Keratinocyte (primary cell): ENCODE data around the gene CMSS1. TPM values are rescaled to one million over a fixed set of nuclear protein-coding genes. Genes with fewer than 3 reads are reported as not detected.

Experiments
- DNase-seq: peaks from one replicate; pipeline ENCODE4 v3.0.0-alpha.2; 2011; ENCODE audit warnings: low read depth, missing footprints, low spot score
- FAIRE-seq: peaks from 2 replicates; lab custom pipeline; 2011; peaks lifted over from hg19 to GRCh38; lab: Jason Lieb, UNC
- H2AFZ ChIP-seq: 2 replicates; pipeline ENCODE4 v1.6.0; 2012; ENCODE audit warnings: low read length, control low read depth, inconsistent platforms; ENCODE audit not compliant: control insufficient read depth
- H3K27ac ChIP-seq: 2 replicates; pipeline ENCODE4 v1.5.1; 2011; ENCODE audit warnings: low read length; ENCODE audit not compliant: control insufficient read depth, insufficient read depth
- H3K27me3 ChIP-seq: 3 replicates; pipeline ENCODE4 v1.6.0; 2011; ENCODE audit warnings: low read length; ENCODE audit not compliant: control insufficient read depth, insufficient read depth; ENCODE audit errors: extremely low read depth
- H3K36me3 ChIP-seq, 2 experiments: 2 replicates in 1 of 2; 3 replicates in 1 of 2; pipeline ENCODE4 v1.5.1; 2011; ENCODE audit warnings: low read length in 2 of 2, mild to moderate bottlenecking in 1 of 2; ENCODE audit not compliant: control insufficient read depth in 2 of 2, insufficient read depth in 2 of 2; ENCODE audit errors: extremely low read depth in 1 of 2
- H3K4me1 ChIP-seq: 3 replicates; pipeline ENCODE4 v1.5.1; 2011; ENCODE audit warnings: low read length; ENCODE audit not compliant: control insufficient read depth, insufficient read depth; ENCODE audit errors: extremely low read depth
- H3K4me2 ChIP-seq: 3 replicates; pipeline ENCODE4 v1.6.0; 2011; ENCODE audit warnings: low read depth, low read length; ENCODE audit not compliant: control insufficient read depth, insufficient read depth; ENCODE audit errors: extremely low read depth
- H3K4me3 ChIP-seq, 3 experiments: fragments of 200-600 bp in 1 of 3; sonication (generic) in 1 of 3; 2 replicates in 2 of 3; 3 replicates in 1 of 3; pipeline ENCODE4 v1.5.1; 2011 to 2016; ENCODE audit warnings: low read length in 3 of 3, mild to moderate bottlenecking in 3 of 3, control low read depth in 2 of 3, inconsistent platforms in 1 of 3, low read depth in 1 of 3, mixed read lengths in 1 of 3, mixed run types in 1 of 3, moderate library complexity in 1 of 3; ENCODE audit not compliant: control insufficient read depth in 2 of 3, insufficient read depth in 2 of 3; ENCODE audit errors: extremely low read depth in 1 of 3
- H3K79me2 ChIP-seq: 2 replicates; pipeline ENCODE4 v1.6.0; 2012; ENCODE audit warnings: low read length; ENCODE audit not compliant: control insufficient read depth, insufficient read depth
- H3K9ac ChIP-seq: 3 replicates; pipeline ENCODE4 v1.6.0; 2011; ENCODE audit warnings: low read length; ENCODE audit not compliant: control insufficient read depth, insufficient read depth; ENCODE audit errors: extremely low read depth
- H3K9me1 ChIP-seq: 3 replicates; pipeline ENCODE4 v1.6.0; 2011; ENCODE audit warnings: low read length; ENCODE audit not compliant: control insufficient read depth, insufficient read depth; ENCODE audit errors: extremely low read depth
- H3K9me3 ChIP-seq: 2 replicates; pipeline ENCODE4 v1.5.1; 2012; ENCODE audit warnings: low read depth, low read length; ENCODE audit not compliant: control insufficient read depth
- H4K20me1 ChIP-seq: 3 replicates; pipeline ENCODE4 v1.6.0; 2011; ENCODE audit warnings: low read length; ENCODE audit not compliant: control insufficient read depth, insufficient read depth; ENCODE audit errors: extremely low read depth
- CTCF ChIP-seq, 3 experiments: IDR thresholded peaks in 1 of 3; conservative IDR thresholded peaks in 1 of 3; optimal IDR thresholded peaks in 1 of 3; 2 replicates in 2 of 3; 3 replicates in 1 of 3; pipeline versions ENCODE3 to v1.5.1; 2011; ENCODE audit warnings: low read length in 3 of 3, mild to moderate bottlenecking in 3 of 3, moderate library complexity in 2 of 3, control low read depth in 1 of 3, inconsistent platforms in 1 of 3; ENCODE audit not compliant: insufficient read depth in 2 of 3; ENCODE audit errors: extremely low read depth in 1 of 3
- EZH2 ChIP-seq: IDR thresholded peaks from one replicate; pipeline ENCODE4 v1.6.1; 2012; ENCODE audit warnings: inconsistent platforms, mild to moderate bottlenecking, low read length, moderate library complexity
- dilution Hi-C: fragments of 300-500 bp; cut with MboI; formaldehyde crosslinking; loops from one replicate; pipeline ENCODE4 v1.7.0; 2020; ENCODE audit warnings: low sequenced_read_pairs; ENCODE audit not compliant: extremely low pct_ligation_motif_present
- polyA plus RNA-seq, 5 experiments: library from polyadenylated mRNA; depleted of rRNA in 3 of 5; stranded (reverse) in 3 of 5; stranded (forward) in 1 of 5; unstranded in 1 of 5; fragments of >200 nt; gene quantifications; 1 replicate in 1 of 5; 2 replicates in 3 of 5; 3 replicates in 1 of 5; pipeline versions ENCODE4 v1.2.1 to v1.2.3, GENCODE V29; 2011 to 2012; ENCODE audit warnings: missing spikeins in 2 of 5, low read depth in 1 of 5, low replicate concordance in 1 of 5

Gene CMSS1
- polyA plus RNA-seq, 1 donor (not counting 4 experiments of a cell fraction or from before 2014, with no cell fraction given): 37.2 TPM

DNA sequence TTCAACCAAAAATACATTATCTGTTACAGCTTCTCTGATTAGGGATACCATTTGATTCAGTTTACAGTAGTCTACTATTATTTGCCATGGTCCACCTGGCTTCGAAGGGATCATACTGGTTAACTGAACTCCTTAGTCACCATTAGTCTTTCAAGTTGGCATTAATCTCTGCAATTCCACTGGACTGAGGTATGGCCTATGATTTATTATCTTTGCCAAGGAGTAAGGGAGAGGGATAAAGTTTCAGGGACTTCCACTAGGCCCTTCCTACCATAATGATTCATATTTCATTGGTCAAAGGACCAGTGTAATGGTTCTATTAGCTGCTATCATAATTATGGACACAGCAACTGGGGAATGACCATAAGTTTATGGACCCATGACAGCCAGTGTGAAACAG is 7.3 kb upstream of the CMSS1 start:
- H3K9me3 ChIP-seq: no peaks in the 10 kb centered on the region
- no peak overlapping the region for H2AFZ ChIP-seq
- no peaks in the 10 kb centered on the region for H3K27me3 ChIP-seq
- no peaks in the 10 kb centered on the region for H3K4me1 ChIP-seq
- no peaks in the 10 kb centered on the region for H3K79me2 ChIP-seq
- H3K4me2 ChIP-seq: no peak overlapping the region
- FAIRE-seq: no peak
- DNase-seq: no peak
- no peak overlapping the region for H3K9ac ChIP-seq
- H3K4me3 ChIP-seq: no peak overlapping the region
- H3K9me1 ChIP-seq: no peaks in the 10 kb centered on the region
- TF ChIP-seq EZH2 (no peak), CTCF (optimal IDR thresholded peaks at IDR 0.05 in 1 of 3, IDR thresholded peaks at IDR 0.05 in 1 of 3, conservative IDR thresholded peaks at IDR 0.05 in 1 of 3; ENCODE audit: extremely low read depth in 1 of 3, insufficient read depth in 2 of 3, low read length in 3 of 3) (no peak)
- dilution Hi-C loops: no loop called here
- no peaks in the 10 kb centered on the region for H4K20me1 ChIP-seq
- no peaks in the 10 kb centered on the region for H3K36me3 ChIP-seq
- no peak overlapping the region for H3K27ac ChIP-seq

- Histone ChIP-seq H3K36me3 (no peaks in the 10 kb centered on the region), H3K9me3 (no peaks in the 10 kb centered on the region), H3K27ac (peak overlapping the region; percentile 85), H3K4me1 (peaks cover 8% of the 10 kb centered on the region), H4K20me1 (no peaks in the 10 kb centered on the region), H2AFZ (peak overlapping the region; percentile 93), H3K9me1 (no peaks in the 10 kb centered on the region), H3K9ac (peak overlapping the region; percentile 81), H3K27me3 (no peaks in the 10 kb centered on the region), H3K79me2 (peaks cover 20% of the 10 kb centered on the region), H3K4me2 (peak overlapping the region; percentile 98), H3K4me3 (peak overlapping the region; percentile 68 to 89 (median 84))
- no peak for TF ChIP-seq EZH2
- DNase-seq: no peak
- dilution Hi-C loops: no loop called here
- no peak for FAIRE-seq
Measured at GRCh38 chr3:99817047-99817436, 620 bp upstream of the CMSS1 start.

- no peak for TF ChIP-seq EZH2
- TF ChIP-seq CTCF (optimal IDR thresholded peaks at IDR 0.05 in 1 of 3, IDR thresholded peaks at IDR 0.05 in 1 of 3, conservative IDR thresholded peaks at IDR 0.05 in 1 of 3; ENCODE audit: extremely low read depth in 1 of 3, insufficient read depth in 2 of 3, low read length in 3 of 3): no peak
- Histone ChIP-seq H3K4me3 (peak overlapping the region; percentile 68 to 89 (median 84)), H4K20me1 (no peaks in the 10 kb centered on the region), H3K27ac (no peak overlapping the region), H3K4me1 (peaks cover 8% of the 10 kb centered on the region), H3K9me1 (no peaks in the 10 kb centered on the region), H3K4me2 (peak overlapping the region; percentile 98), H3K27me3 (no peaks in the 10 kb centered on the region), H2AFZ (no peak overlapping the region), H3K79me2 (peaks cover 29% of the 10 kb centered on the region), H3K9me3 (no peaks in the 10 kb centered on the region), H3K9ac (peak overlapping the region; percentile 81), H3K36me3 (no peaks in the 10 kb centered on the region)
- DNase-seq (no peak), FAIRE-seq (no peak)
- dilution Hi-C loops: no loop called here
Measured at GRCh38 chr3:99818818-99819217, 1.2 kb downstream of the CMSS1 start.
